CD4-positive, CD25-positive, alpha-beta regulatory T cell (primary cell): ENCODE data around the gene PTGDR2. TPM values are rescaled to one million over a fixed set of nuclear protein-coding genes. Genes with fewer than 3 reads are reported as not detected.

Source experiments
- ATAC-seq, 2 donors: fragments of 150-1000 bp; cut with Tn5 transposase; one replicate each; pipeline ENCODE4 v1.10.0; 2021; ENCODE audit warnings: low read depth in 2 of 2, moderate number of reproducible peaks in 2 of 2, moderate library complexity in 1 of 2
- DNase-seq, 3 donors: peaks; one replicate each; pipeline versions ENCODE4 v3.0.0 to v3.0.0-alpha.2; 2012 to 2022; ENCODE audit warnings: mixed read lengths in 1 of 3
- H3K27ac ChIP-seq: one replicate; pipeline ENCODE4 v1.7.0; 2013; ENCODE audit warnings: mild to moderate bottlenecking, low read length; ENCODE audit not compliant: insufficient read depth, poor library complexity, severe bottlenecking
- H3K27me3 ChIP-seq: one replicate; pipeline ENCODE4 v1.7.0; 2013; ENCODE audit warnings: low read length; ENCODE audit not compliant: control insufficient read depth, insufficient read depth
- H3K36me3 ChIP-seq: one replicate; pipeline ENCODE4 v1.7.0; 2013; ENCODE audit warnings: mild to moderate bottlenecking, low read length, moderate library complexity; ENCODE audit not compliant: control insufficient read depth, insufficient read depth
- H3K4me1 ChIP-seq: 2 replicates; pipeline ENCODE4 v1.7.0; 2013; ENCODE audit warnings: mild to moderate bottlenecking, low read length; ENCODE audit not compliant: insufficient read depth, control insufficient read depth, poor library complexity, severe bottlenecking
- H3K4me3 ChIP-seq: one replicate; pipeline ENCODE4 v1.7.0; 2013; ENCODE audit warnings: low read depth, mild to moderate bottlenecking, low read length, moderate library complexity
- H3K9me3 ChIP-seq, 2 experiments: 1 replicate in 1 of 2; 2 replicates in 1 of 2; pipeline ENCODE4 v1.7.0; 2013; ENCODE audit warnings: low read length in 2 of 2, mild to moderate bottlenecking in 1 of 2, moderate library complexity in 1 of 2; ENCODE audit not compliant: control insufficient read depth in 2 of 2
- H3K27ac Mint-ChIP-seq, 3 donors: one replicate each; pipeline ENCODE4 v1.8.0; 2020 to 2022; ENCODE audit warnings: mild to moderate bottlenecking in 3 of 3, mixed read lengths in 3 of 3, moderate library complexity in 2 of 3
- H3K27me3 Mint-ChIP-seq: one replicate; pipeline ENCODE4 v1.8.0; 2022; ENCODE audit warnings: mild to moderate bottlenecking, mixed read lengths
- H3K36me3 Mint-ChIP-seq: one replicate; pipeline ENCODE4 v1.8.0; 2020; ENCODE audit warnings: mixed read lengths
- H3K4me1 Mint-ChIP-seq, 4 donors: one replicate each; pipeline ENCODE4 v1.8.0; 2020 to 2022; ENCODE audit warnings: mixed read lengths in 4 of 4, mild to moderate bottlenecking in 1 of 4
- H3K4me3 Mint-ChIP-seq, 4 donors: one replicate each; pipeline ENCODE4 v1.8.0; 2020 to 2022; ENCODE audit warnings: mild to moderate bottlenecking in 4 of 4, mixed read lengths in 4 of 4, moderate library complexity in 3 of 4
- H3K9me3 Mint-ChIP-seq, 7 donors: one replicate each; pipeline ENCODE4 v1.8.0; 2020 to 2022; ENCODE audit warnings: mixed read lengths in 7 of 7, mild to moderate bottlenecking in 3 of 7, moderate library complexity in 2 of 7
- polyA plus RNA-seq, 4 donors: library from polyadenylated mRNA; unstranded; fragments of 300-500 nt; fragmentation: Illumina TruSeq; gene quantifications; one replicate each; pipeline ENCODE4 v1.2.3, GENCODE V29; 2021
- total RNA-seq: library from RNA; stranded (reverse); gene quantifications from one replicate; pipeline ENCODE4 v1.2.3, GENCODE V29; 2022

Gene PTGDR2
- total and polyA plus RNA-seq, 5 donors from 2014 or later = 0.81 to 2.3 (median 1.1) TPM

DNA sequence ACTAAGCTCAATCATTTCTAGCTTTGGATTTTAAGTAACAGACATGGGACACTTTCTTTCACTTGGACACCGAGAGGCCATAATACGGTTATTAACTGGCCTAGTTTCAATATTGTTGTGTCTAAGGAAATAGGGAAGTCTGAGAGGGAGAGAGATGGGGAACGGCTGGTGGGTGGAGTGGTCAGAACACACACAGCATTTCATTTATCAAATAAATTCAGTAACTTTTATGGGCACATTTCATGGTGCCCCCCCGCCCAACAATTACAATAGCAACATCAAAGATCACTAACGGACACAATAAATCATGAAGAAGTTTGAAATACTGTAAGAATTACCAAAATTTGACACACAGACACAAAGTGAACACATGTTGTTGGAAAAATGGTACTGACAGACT is 39.9 kb upstream of the PTGDR2 start:
- Mint-ChIP-seq H3K36me3 (peaks cover 50% of the 10 kb centered on the region), H3K27ac (no peak overlapping the region), H3K4me3 (no peak overlapping the region), H3K27me3 (no peaks in the 10 kb centered on the region), H3K9me3 (no peaks in the 10 kb centered on the region), H3K4me1 (peaks cover 0 to 10% (median 3%) of the 10 kb centered on the region in 4 donors)
- Histone ChIP-seq H3K9me3 (no peaks in the 10 kb centered on the region), H3K36me3 (peaks cover 83% of the 10 kb centered on the region), H3K27ac (no peak overlapping the region), H3K4me1 (no peaks in the 10 kb centered on the region), H3K27me3 (no peaks in the 10 kb centered on the region), H3K4me3 (no peak overlapping the region)
- ATAC-seq = no peak
- no peak for DNase-seq

DNA sequence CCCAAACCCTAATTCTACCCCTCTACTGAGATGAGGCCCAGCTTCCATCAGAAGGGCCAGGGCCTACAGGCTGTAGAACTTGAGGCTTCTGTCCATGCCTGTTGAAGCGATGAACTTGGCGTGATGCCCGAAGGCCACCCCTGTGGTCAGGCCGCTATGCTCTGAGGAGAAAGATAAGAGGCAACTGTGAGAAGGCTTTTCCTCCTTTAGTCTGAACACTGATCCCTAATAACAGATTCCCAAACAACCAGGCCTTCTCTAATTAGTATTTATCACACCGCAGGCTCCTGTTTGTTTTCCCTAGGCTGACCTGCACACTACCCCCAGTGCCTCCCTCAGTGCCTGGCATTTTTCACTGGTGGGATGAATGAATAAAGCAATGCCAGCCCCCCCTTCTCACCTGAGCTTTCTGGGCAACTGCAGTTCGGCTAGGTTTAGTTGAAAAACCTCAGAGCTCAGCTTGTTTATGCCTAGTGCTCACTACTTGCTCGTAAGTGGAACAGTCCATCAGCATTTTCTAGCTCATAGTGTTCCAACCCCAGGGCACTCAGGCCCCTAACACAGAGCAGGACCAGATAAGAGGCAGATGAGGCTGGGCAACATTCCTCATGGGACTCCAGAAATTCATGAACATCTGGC is 35.5 kb upstream of the PTGDR2 start:
- H3K9me3 ChIP-seq = no peaks in the 10 kb centered on the region
- H3K4me1 ChIP-seq = no peaks in the 10 kb centered on the region
- Mint-ChIP-seq H3K36me3 (peaks cover 42% of the 10 kb centered on the region), H3K27ac (no peak overlapping the region), H3K4me1 (peaks cover 0 to 13% (median 4%) of the 10 kb centered on the region in 4 donors), H3K4me3 (no peak overlapping the region), H3K27me3 (no peaks in the 10 kb centered on the region), H3K9me3 (no peaks in the 10 kb centered on the region)
- no peaks in the 10 kb centered on the region for H3K27me3 ChIP-seq
- peaks cover 54% of the 10 kb centered on the region for H3K36me3 ChIP-seq
- no peak for DNase-seq
- H3K27ac ChIP-seq = no peak overlapping the region
- ATAC-seq = no peak
- no peak overlapping the region for H3K4me3 ChIP-seq

DNA sequence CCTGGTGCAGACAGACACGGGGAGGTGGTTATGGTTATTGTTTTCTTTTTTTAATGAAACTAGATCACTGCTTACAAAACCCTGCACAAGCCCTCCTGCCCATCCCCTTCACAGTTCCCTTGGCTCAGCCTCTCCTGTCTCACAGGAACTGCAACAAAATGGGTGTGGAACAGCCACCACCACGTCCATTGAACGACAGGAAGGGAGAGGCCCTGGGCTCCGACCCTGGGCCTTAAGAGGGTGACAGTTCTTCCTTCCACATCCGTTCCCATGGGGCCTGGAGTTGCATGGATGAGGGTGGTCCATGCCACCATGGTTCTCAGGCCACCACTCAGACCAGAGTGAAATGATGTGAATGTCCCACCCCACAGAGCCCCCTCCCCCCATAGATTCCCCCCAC is 34.9 kb upstream of the PTGDR2 start:
- Histone ChIP-seq H3K36me3 (peaks cover 49% of the 10 kb centered on the region), H3K4me1 (no peaks in the 10 kb centered on the region), H3K27ac (no peak overlapping the region), H3K4me3 (no peak overlapping the region), H3K27me3 (no peaks in the 10 kb centered on the region), H3K9me3 (no peaks in the 10 kb centered on the region)
- no peaks in the 10 kb centered on the region for H3K27me3 Mint-ChIP-seq
- peaks cover 38% of the 10 kb centered on the region for H3K36me3 Mint-ChIP-seq
- no peak overlapping the region for H3K4me3 Mint-ChIP-seq
- no peaks in the 10 kb centered on the region for H3K9me3 Mint-ChIP-seq
- no peak overlapping the region for H3K27ac Mint-ChIP-seq
- no peak for DNase-seq
- H3K4me1 Mint-ChIP-seq = peaks cover 0 to 13% (median 4%) of the 10 kb centered on the region in 4 donors
- no peak for ATAC-seq

DNA sequence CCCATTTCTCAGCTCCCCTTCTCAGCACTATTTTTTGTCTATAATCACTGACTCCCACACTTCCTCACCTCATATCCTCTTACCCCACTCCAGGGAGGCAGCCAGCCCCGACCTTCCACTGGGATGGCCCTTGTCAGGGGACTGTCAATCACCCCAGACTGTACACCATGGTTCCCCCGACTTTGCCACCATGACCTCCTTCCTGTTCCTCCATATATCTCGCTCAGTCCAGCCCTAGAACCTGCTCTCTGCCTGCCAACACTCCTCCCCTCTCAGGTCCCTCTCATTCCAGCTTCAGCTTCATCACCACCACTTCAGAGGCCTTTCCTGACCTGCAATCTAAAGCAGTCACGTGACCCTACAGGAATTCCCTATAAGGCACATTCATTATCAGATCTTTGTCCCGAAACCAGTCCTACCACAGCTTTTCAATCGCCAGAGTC is 34.1 kb upstream of the PTGDR2 start:
- Histone ChIP-seq H3K36me3 (peaks cover 41% of the 10 kb centered on the region), H3K4me1 (no peaks in the 10 kb centered on the region), H3K27ac (no peak overlapping the region), H3K9me3 (no peaks in the 10 kb centered on the region), H3K4me3 (no peak overlapping the region), H3K27me3 (no peaks in the 10 kb centered on the region)
- Mint-ChIP-seq H3K36me3 (peaks cover 36% of the 10 kb centered on the region), H3K27ac (peak overlapping the region in 1 of 3 donors; percentile 43), H3K9me3 (no peaks in the 10 kb centered on the region), H3K4me3 (no peak overlapping the region), H3K27me3 (no peaks in the 10 kb centered on the region), H3K4me1 (peaks cover 0 to 11% (median 6%) of the 10 kb centered on the region in 4 donors)
- DNase-seq (no peak), ATAC-seq (no peak)

DNA sequence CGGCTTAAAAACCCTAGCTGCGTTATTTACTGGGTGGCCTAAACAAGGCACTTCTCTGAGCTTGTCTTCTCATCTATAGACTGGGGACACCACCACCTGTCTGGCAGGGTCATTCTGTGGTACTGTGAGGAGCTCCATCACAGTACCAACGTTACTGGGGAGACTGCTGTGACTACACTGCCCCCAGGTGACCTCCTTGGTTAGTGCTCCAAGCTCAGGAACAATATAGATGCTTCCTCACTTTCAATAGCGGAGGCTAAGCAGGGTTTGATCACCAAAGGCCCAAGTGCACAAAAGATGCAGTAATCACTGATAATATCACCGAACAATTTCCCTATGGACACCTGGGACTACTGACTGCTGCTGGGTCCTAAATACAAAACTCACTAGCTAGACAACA is 31.8 kb upstream of the PTGDR2 start:
- no peak overlapping the region for H3K4me3 Mint-ChIP-seq
- H3K9me3 ChIP-seq = no peaks in the 10 kb centered on the region
- DNase-seq = peak in 1 of 3 donors; percentile 66

DNA sequence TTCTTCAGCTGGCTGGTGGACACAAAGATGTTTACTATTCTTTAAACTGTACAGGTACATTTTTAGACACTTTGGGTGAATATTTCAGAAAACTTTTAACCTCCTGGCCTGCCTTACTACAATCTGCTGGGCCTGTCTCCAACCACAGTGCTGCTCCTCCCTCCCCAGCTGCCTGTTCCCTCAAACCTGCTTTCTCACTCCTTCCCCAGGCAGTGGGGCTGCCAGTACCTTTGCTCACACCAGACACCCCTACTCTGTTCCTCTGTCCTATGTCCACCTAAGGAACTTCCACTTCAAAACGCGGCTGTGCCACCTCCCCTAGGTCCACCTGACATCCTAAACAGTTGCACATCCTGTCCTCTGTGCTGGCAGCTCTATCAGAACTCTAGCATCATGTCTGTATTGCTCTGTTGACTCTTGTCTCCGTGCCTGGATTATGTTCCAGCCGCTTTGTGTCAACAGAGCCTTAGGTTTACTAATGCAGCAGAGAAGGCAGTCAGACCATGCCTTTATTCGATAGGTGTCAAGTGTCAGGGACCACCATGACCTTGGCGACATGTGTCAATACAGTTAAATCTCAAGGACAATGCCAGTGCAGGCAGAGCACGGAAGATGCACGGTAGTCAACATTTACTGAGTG is 25.0 kb upstream of the PTGDR2 start:
- Histone ChIP-seq H3K27ac (no peak overlapping the region), H3K36me3 (peaks cover 21% of the 10 kb centered on the region), H3K4me1 (no peaks in the 10 kb centered on the region), H3K4me3 (no peak overlapping the region), H3K9me3 (no peaks in the 10 kb centered on the region), H3K27me3 (no peaks in the 10 kb centered on the region)
- peak overlapping the region in 2 of 3 donors; percentile 78 to 79 for H3K27ac Mint-ChIP-seq
- DNase-seq (no peak), ATAC-seq (no peak)
- peaks cover 0 to 11% (median 5%) of the 10 kb centered on the region in 4 donors for H3K4me1 Mint-ChIP-seq
- H3K9me3 Mint-ChIP-seq = no peaks in the 10 kb centered on the region
- H3K27me3 Mint-ChIP-seq = no peaks in the 10 kb centered on the region
- H3K36me3 Mint-ChIP-seq = peaks cover 52% of the 10 kb centered on the region
- no peak overlapping the region for H3K4me3 Mint-ChIP-seq

More for the DNA sequence above, 31.8 kb upstream of the PTGDR2 start:
- H3K36me3 ChIP-seq = peaks cover 21% of the 10 kb centered on the region
- ATAC-seq = peak in 1 of 2 donors; percentile 52
- peaks cover 0 to 11% (median 9%) of the 10 kb centered on the region in 4 donors for H3K4me1 Mint-ChIP-seq
- no peaks in the 10 kb centered on the region for H3K9me3 Mint-ChIP-seq
- H3K4me3 ChIP-seq = no peak overlapping the region
- peaks cover 45% of the 10 kb centered on the region for H3K36me3 Mint-ChIP-seq
- no peaks in the 10 kb centered on the region for H3K27me3 ChIP-seq
- H3K27ac ChIP-seq = no peak overlapping the region
- no peaks in the 10 kb centered on the region for H3K27me3 Mint-ChIP-seq
- peak overlapping the region in 2 of 3 donors; percentile 23 to 53 for H3K27ac Mint-ChIP-seq
- no peaks in the 10 kb centered on the region for H3K4me1 ChIP-seq

DNA sequence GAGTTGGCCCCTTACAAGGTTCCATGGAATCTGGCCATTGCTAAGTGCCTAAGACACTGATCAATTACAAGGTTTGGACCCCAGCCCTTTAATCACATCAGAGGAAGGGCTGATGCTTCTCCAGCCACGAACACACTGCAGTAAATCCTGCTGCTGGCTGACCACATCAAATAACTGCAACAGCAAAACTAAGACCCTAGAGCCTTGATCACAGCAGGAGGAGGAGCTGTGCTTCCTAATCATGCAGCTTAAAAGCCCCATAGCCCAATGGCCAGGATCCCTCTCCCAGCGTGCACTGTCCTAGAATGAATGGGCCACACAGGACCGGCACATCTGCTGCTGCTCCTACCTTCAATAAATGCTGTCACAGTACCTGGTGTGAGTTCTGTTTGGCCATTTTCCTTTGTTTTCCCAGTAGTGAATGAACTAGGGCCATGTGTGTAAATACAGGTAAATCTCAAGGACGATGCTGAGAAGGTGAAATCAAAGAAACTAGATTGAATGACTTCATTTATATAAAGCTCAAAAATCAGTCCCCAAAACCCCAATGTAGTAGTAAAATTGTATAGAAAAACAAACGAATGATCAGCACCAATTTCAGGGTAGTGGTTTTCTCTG is 24.3 kb upstream of the PTGDR2 start:
- Histone ChIP-seq H3K36me3 (peaks cover 21% of the 10 kb centered on the region), H3K27me3 (no peaks in the 10 kb centered on the region), H3K4me1 (no peaks in the 10 kb centered on the region), H3K4me3 (no peak overlapping the region), H3K27ac (no peak overlapping the region), H3K9me3 (no peaks in the 10 kb centered on the region)
- Mint-ChIP-seq H3K36me3 (peaks cover 49% of the 10 kb centered on the region), H3K4me3 (no peak overlapping the region), H3K27me3 (no peaks in the 10 kb centered on the region), H3K9me3 (no peaks in the 10 kb centered on the region), H3K27ac (no peak overlapping the region), H3K4me1 (peaks cover 0 to 8% (median 5%) of the 10 kb centered on the region in 4 donors)
- DNase-seq (no peak), ATAC-seq (no peak)
